ENCODE measurements around the gene EHBP1L1.

EHBP1L1 gene

DNA sequence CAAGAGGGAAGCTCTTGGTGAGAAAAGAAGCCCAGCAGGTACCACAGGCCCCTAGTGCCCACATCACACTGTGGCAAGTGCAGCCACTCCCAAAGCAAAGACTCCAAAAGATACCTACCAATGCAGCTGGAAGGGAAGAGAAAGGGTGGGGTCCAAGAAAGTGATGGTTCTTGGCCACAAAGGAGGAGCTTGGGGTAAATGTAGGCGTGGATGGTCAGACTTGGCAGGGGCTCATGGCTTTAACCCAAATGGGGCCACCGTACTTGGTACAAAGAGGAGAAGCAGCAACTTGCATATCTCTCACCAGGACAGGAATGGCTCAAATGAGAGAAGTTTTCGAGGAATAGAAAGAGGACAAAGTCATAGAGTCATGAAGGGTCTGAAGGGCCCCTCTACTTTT lies 33.4 kb downstream of the EHBP1L1 start:
- no peaks in the 10 kb centered on the region for H3K27me3 Mint-ChIP-seq
- DNase-seq (no peak), ATAC-seq (replicated peaks) (no peak)
- H3K4me1 Mint-ChIP-seq (ENCODE audit: low read depth in 2 of 2), result peaks cover 35% of the 10 kb centered on the region in 2 donors
- no peak overlapping the region for H3K4me3 Mint-ChIP-seq
- no peaks in the 10 kb centered on the region for H3K9me3 Mint-ChIP-seq
- peaks cover 50% of the 10 kb centered on the region for H3K36me3 Mint-ChIP-seq (ENCODE audit: insufficient read depth)
- peak overlapping the region; percentile 87 to 97 for H3K27ac Mint-ChIP-seq

- Mint-ChIP-seq H3K27me3 (no peaks in the 10 kb centered on the region), H3K27ac (peak overlapping the region; percentile 88 to 97), H3K4me3 (peak overlapping the region; percentile 45 to 49), H3K9me3 (no peaks in the 10 kb centered on the region), H3K36me3 (ENCODE audit: insufficient read depth) (peaks cover 55% of the 10 kb centered on the region), H3K4me1 (ENCODE audit: low read depth in 2 of 2) (peaks cover 35 to 39% of the 10 kb centered on the region in 2 donors)
- no peak for ATAC-seq (replicated peaks)
- DNase-seq, result no peak
Observed at GRCh38 chr11:65609665-65610064, 33.8 kb downstream of the EHBP1L1 start.

GRCh38 chr11:65610404-65610803 lies 34.6 kb downstream of the EHBP1L1 start:
- peaks cover 61% of the 10 kb centered on the region for H3K36me3 Mint-ChIP-seq (ENCODE audit: insufficient read depth)
- H3K27ac Mint-ChIP-seq, result peak overlapping the region; percentile 88 to 97
- H3K9me3 Mint-ChIP-seq, result no peaks in the 10 kb centered on the region
- peaks cover 37 to 40% of the 10 kb centered on the region in 2 donors for H3K4me1 Mint-ChIP-seq (ENCODE audit: low read depth in 2 of 2)
- no peaks in the 10 kb centered on the region for H3K27me3 Mint-ChIP-seq
- DNase-seq, result no peak
- H3K4me3 Mint-ChIP-seq, result peak overlapping the region; percentile 45 to 96
- no peak for ATAC-seq (replicated peaks)

DNA sequence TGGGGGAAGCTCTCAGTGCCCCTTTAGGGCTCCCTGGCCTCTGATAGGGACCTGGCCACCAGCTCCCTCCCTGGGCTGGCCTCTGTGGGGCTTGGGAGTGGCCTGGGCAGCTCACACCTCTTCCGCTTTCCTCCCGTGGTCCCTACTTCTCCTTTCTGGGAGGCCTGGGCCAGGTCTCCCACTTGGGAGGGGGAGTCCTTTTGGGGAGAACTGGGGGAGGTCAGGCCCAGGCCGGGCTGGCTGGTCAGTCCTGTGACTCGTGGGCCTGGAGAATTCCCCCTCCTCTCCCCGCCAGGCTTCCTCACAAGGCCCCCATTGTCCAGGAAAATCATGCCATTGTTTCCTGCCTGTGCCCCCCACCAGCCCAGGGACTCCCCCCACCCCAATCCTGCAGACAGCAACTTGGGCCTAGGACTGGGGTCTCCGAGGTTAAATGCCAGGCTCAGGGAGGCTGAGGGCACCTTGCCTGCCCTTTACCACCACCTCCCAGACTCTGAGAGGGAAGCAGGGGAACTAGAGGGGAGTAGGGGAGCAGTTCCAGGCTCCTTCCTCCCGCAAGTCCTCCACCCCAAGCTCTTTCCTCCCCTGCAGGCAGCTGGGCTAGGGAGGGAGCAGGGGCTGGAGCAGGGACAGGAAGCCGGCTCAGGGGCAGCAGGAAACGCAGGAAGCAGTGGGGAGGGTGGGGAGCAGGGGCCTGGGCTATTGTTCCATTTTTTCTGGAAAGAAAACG lies 35.3 kb downstream of the EHBP1L1 start:
- H3K27me3 Mint-ChIP-seq, result no peaks in the 10 kb centered on the region
- peak overlapping the region; percentile 20 to 96 for H3K4me3 Mint-ChIP-seq
- no peak for DNase-seq
- peaks cover 58% of the 10 kb centered on the region for H3K36me3 Mint-ChIP-seq (ENCODE audit: insufficient read depth)
- peaks cover 37 to 41% of the 10 kb centered on the region in 2 donors for H3K4me1 Mint-ChIP-seq (ENCODE audit: low read depth in 2 of 2)
- ATAC-seq (replicated peaks), result no peak
- no peaks in the 10 kb centered on the region for H3K9me3 Mint-ChIP-seq
- peak overlapping the region; percentile 88 to 97 for H3K27ac Mint-ChIP-seq

DNA sequence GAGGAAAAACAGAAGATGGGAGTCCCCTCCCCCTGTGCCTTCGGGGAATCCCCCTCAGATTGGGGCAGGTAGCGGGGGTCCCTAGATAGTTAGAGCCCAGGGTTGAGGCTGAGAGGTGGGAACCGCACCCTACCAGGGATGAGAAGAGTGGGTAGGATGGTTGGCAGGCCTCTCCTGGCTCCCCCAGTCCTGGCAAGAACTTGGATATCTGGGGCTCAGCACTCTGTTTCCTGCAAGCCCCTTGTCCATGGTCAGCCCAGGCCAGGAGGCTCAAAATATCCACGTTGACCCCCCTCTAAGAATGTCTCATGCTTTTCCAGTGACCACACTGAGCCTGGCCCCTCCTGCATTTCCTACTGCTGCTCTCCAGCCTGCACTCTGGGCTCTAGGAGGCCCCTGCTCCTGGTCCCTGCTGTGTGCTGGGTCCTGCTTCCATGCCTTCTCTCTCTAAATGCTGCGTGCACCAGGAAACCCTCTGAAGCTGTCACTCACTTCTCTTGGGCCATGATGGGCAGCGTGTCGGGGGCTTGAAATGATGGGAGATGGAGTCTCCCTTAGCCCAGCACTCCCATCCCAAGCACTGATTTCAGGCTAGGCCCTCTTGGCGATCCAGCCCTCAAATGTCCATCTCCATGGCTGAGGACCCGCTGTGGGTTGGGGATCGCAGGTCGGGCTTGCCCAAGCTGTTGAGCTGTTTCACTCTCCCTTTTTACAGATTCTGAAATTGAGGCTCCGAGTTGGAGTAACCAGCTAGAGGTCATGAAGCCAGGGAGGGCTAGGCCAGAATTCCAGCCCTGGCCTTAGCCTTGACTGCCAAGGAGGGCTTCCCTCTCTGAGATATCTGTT lies 36.1 kb downstream of the EHBP1L1 start:
- H3K4me1 Mint-ChIP-seq (ENCODE audit: low read depth in 2 of 2), result peaks cover 45 to 49% of the 10 kb centered on the region in 2 donors
- peak overlapping the region; percentile 88 to 97 for H3K27ac Mint-ChIP-seq
- H3K4me3 Mint-ChIP-seq, result peak overlapping the region; percentile 94 to 96
- no peaks in the 10 kb centered on the region for H3K9me3 Mint-ChIP-seq
- no peaks in the 10 kb centered on the region for H3K27me3 Mint-ChIP-seq
- DNase-seq (no peak), ATAC-seq (replicated peaks) (no peak)
- H3K36me3 Mint-ChIP-seq (ENCODE audit: insufficient read depth), result peaks cover 57% of the 10 kb centered on the region

GRCh38 chr11:65612691-65613090 lies 36.8 kb downstream of the EHBP1L1 start:
- Mint-ChIP-seq H3K9me3 (no peaks in the 10 kb centered on the region), H3K4me1 (ENCODE audit: low read depth in 2 of 2) (peaks cover 45 to 49% of the 10 kb centered on the region in 2 donors), H3K27ac (peak overlapping the region; percentile 95 to 97), H3K27me3 (no peaks in the 10 kb centered on the region), H3K4me3 (peak overlapping the region; percentile 94 to 96), H3K36me3 (ENCODE audit: insufficient read depth) (peaks cover 53% of the 10 kb centered on the region)
- ATAC-seq (replicated peaks) (no peak), DNase-seq (no peak)

GRCh38 chr11:65613091-65613928 lies 37.5 kb downstream of the EHBP1L1 start:
- H3K9me3 Mint-ChIP-seq, result no peaks in the 10 kb centered on the region
- ATAC-seq (replicated peaks), result no peak
- H3K36me3 Mint-ChIP-seq (ENCODE audit: insufficient read depth), result peaks cover 48% of the 10 kb centered on the region
- no peak for DNase-seq
- peak overlapping the region; percentile 95 to 97 for H3K27ac Mint-ChIP-seq
- peaks cover 45 to 49% of the 10 kb centered on the region in 2 donors for H3K4me1 Mint-ChIP-seq (ENCODE audit: low read depth in 2 of 2)
- H3K4me3 Mint-ChIP-seq, result peak overlapping the region; percentile 94 to 96
- H3K27me3 Mint-ChIP-seq, result no peaks in the 10 kb centered on the region

- Mint-ChIP-seq H3K4me3 (peak within 1 kb of the TSS; percentile 94 to 96), H3K9me3 (no peaks in the 10 kb centered on the region), H3K4me1 (ENCODE audit: low read depth in 2 of 2) (peaks cover 35 to 42% of the 10 kb centered on the region in 2 donors), H3K27me3 (no peaks in the 10 kb centered on the region), H3K36me3 (ENCODE audit: insufficient read depth) (peaks cover 46% of the 10 kb centered on the region), H3K27ac (peak within 1 kb of the TSS; percentile 95 to 97)
- ATAC-seq (replicated peaks) (peak; percentile 83), DNase-seq (peak; percentile 99 to 100 (median 100))
Observed at GRCh38 chr11:65615229-65615949, 39.5 kb downstream of the EHBP1L1 start, which contains the start of gene PCNX3. PCNX3 (plus strand) TSS chr11:65615776; CDS start chr11:65616312, 536 bp downstream.

- Mint-ChIP-seq H3K27me3 (no peaks in the 10 kb centered on the region), H3K36me3 (ENCODE audit: insufficient read depth) (peaks cover 48% of the 10 kb centered on the region), H3K27ac (peak overlapping the region; percentile 93 to 97), H3K4me1 (ENCODE audit: low read depth in 2 of 2) (peaks cover 28 to 35% of the 10 kb centered on the region in 2 donors), H3K4me3 (peak overlapping the region; percentile 94 to 96), H3K9me3 (no peaks in the 10 kb centered on the region)
- no peak for ATAC-seq (replicated peaks)
- peak in 1 of 3 experiments; percentile 26 for DNase-seq
Observed at GRCh38 chr11:65615950-65616574, 40.2 kb downstream of the EHBP1L1 start.

GRCh38 chr11:65616575-65617001 lies 40.7 kb downstream of the EHBP1L1 start:
- no peaks in the 10 kb centered on the region for H3K27me3 Mint-ChIP-seq
- DNase-seq (no peak), ATAC-seq (replicated peaks) (no peak)
- H3K36me3 Mint-ChIP-seq (ENCODE audit: insufficient read depth), result peaks cover 53% of the 10 kb centered on the region
- H3K4me3 Mint-ChIP-seq, result peak overlapping the region; percentile 88 to 96
- no peaks in the 10 kb centered on the region for H3K9me3 Mint-ChIP-seq
- H3K4me1 Mint-ChIP-seq (ENCODE audit: low read depth in 2 of 2), result peaks cover 25 to 33% of the 10 kb centered on the region in 2 donors
- H3K27ac Mint-ChIP-seq, result peak overlapping the region; percentile 93 to 97

- peaks cover 25 to 28% of the 10 kb centered on the region in 2 donors for H3K4me1 Mint-ChIP-seq (ENCODE audit: low read depth in 2 of 2)
- peaks cover 59% of the 10 kb centered on the region for H3K36me3 Mint-ChIP-seq (ENCODE audit: insufficient read depth)
- peak overlapping the region; percentile 93 to 97 for H3K27ac Mint-ChIP-seq
- DNase-seq, result no peak
- no peaks in the 10 kb centered on the region for H3K27me3 Mint-ChIP-seq
- no peaks in the 10 kb centered on the region for H3K9me3 Mint-ChIP-seq
- H3K4me3 Mint-ChIP-seq, result peak overlapping the region; percentile 88 to 96
- ATAC-seq (replicated peaks), result no peak
Observed at GRCh38 chr11:65617136-65617850, 41.4 kb downstream of the EHBP1L1 start.
